ENCODE measurements around the gene DUSP16. TPM values are rescaled to one million over a fixed set of nuclear protein-coding genes. Genes with fewer than 3 reads are reported as not detected.

The DUSP16 gene
- total RNA-seq, 1 donor from 2014 or later = 12.9 TPM

GRCh38 chr12:12541782-12542181, 20.9 kb downstream of the DUSP16 start:
- Mint-ChIP-seq H3K4me3 (ENCODE audit: unreplicated experiment) (no peak overlapping the region), H3K9me3 (ENCODE audit: unreplicated experiment) (no peaks in the 10 kb centered on the region), H3K27me3 (ENCODE audit: unreplicated experiment) (peaks cover 2% of the 10 kb centered on the region), H3K36me3 (ENCODE audit: low read depth, unreplicated experiment) (no peaks in the 10 kb centered on the region), H3K4me1 (ENCODE audit: unreplicated experiment) (peaks cover 10% of the 10 kb centered on the region), H3K27ac (ENCODE audit: unreplicated experiment) (no peak overlapping the region)
- no peak for DNase-seq (ENCODE audit: low spot score)
- TF ChIP-seq, protein P1, sequence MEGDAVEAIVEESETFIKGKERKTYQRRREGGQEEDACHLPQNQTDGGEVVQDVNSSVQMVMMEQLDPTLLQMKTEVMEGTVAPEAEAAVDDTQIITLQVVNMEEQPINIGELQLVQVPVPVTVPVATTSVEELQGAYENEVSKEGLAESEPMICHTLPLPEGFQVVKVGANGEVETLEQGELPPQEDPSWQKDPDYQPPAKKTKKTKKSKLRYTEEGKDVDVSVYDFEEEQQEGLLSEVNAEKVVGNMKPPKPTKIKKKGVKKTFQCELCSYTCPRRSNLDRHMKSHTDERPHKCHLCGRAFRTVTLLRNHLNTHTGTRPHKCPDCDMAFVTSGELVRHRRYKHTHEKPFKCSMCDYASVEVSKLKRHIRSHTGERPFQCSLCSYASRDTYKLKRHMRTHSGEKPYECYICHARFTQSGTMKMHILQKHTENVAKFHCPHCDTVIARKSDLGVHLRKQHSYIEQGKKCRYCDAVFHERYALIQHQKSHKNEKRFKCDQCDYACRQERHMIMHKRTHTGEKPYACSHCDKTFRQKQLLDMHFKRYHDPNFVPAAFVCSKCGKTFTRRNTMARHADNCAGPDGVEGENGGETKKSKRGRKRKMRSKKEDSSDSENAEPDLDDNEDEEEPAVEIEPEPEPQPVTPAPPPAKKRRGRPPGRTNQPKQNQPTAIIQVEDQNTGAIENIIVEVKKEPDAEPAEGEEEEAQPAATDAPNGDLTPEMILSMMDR (IDR thresholded peaks at IDR 0.05; ENCODE audit: unreplicated experiment) = no peak

DNA sequence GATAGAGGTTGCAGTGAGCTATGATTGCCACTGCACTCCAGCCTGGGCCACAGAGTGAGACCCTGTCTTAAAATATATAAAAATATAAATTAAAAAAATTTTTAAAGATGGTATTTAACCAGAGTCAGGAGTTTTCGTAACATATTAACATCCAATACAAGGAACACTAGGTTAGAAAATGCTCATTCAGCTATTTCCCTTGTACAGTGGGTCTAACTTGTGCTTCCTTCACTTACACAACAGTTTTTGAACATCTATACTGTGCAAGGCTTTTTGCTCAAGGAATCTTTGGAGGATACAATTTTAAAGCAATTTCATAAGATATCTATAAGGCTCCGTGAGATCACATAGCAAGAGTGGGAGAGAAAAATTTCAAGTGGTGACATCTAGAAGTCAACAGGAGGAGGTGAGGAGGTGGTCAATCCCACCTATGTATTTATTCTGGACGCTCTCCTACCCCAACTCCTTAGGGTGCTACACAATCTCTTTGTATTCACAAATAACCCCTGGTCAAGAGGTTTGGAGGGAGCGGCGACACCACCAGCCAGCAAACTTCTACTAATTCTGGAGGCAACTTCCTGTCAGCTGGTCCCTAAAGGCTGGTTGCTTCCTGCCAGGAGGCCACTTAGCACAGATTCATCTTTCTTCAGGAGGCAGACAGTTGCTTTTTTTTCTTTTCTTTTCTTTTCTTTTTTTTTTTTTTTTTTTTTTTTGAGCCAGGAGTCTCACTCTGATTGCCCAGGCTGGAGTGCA, 22.2 kb downstream of the DUSP16 start:
- Mint-ChIP-seq H3K27ac (ENCODE audit: unreplicated experiment) (peak overlapping the region; percentile 67), H3K4me1 (ENCODE audit: unreplicated experiment) (peaks cover 10% of the 10 kb centered on the region), H3K36me3 (ENCODE audit: low read depth, unreplicated experiment) (no peaks in the 10 kb centered on the region), H3K9me3 (ENCODE audit: unreplicated experiment) (no peaks in the 10 kb centered on the region), H3K27me3 (ENCODE audit: unreplicated experiment) (peaks cover 2% of the 10 kb centered on the region), H3K4me3 (ENCODE audit: unreplicated experiment) (peak overlapping the region; percentile 47)
- DNase-seq (ENCODE audit: low spot score) = no peak
- TF ChIP-seq, protein P1 (IDR thresholded peaks at IDR 0.05; ENCODE audit: unreplicated experiment) = no peak

- Mint-ChIP-seq H3K4me3 (ENCODE audit: unreplicated experiment) (no peak overlapping the region), H3K36me3 (ENCODE audit: low read depth, unreplicated experiment) (no peaks in the 10 kb centered on the region), H3K27me3 (ENCODE audit: unreplicated experiment) (peaks cover 2% of the 10 kb centered on the region), H3K9me3 (ENCODE audit: unreplicated experiment) (no peaks in the 10 kb centered on the region), H3K4me1 (ENCODE audit: unreplicated experiment) (peaks cover 10% of the 10 kb centered on the region), H3K27ac (ENCODE audit: unreplicated experiment) (no peak overlapping the region)
- TF ChIP-seq, protein P1 (IDR thresholded peaks at IDR 0.05; ENCODE audit: unreplicated experiment) = no peak
- no peak for DNase-seq (ENCODE audit: low spot score)
Measured at GRCh38 chr12:12539028-12539810, 23.4 kb downstream of the DUSP16 start.

DNA sequence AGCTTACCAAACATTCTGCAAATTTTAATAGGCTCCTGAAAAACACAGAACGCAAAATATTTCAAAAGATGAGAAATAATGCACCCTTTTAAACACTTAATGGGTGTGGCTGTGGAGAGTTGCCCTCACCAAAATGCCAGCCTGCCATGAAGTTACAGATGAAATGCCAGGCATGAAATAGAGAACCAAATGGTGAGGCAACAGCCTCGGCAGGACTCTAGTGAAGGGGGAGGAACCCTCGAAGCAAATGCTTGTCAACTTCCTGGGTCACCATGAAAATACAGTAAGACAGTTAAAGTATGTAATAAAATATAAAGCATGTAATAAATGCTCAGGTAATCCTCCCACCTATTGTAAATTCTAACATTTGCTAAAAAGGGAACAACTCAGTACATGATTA, 24.1 kb downstream of the DUSP16 start:
- Mint-ChIP-seq H3K4me3 (ENCODE audit: unreplicated experiment) (no peak overlapping the region), H3K27ac (ENCODE audit: unreplicated experiment) (no peak overlapping the region), H3K27me3 (ENCODE audit: unreplicated experiment) (peaks cover 2% of the 10 kb centered on the region), H3K4me1 (ENCODE audit: unreplicated experiment) (peaks cover 10% of the 10 kb centered on the region), H3K9me3 (ENCODE audit: unreplicated experiment) (no peaks in the 10 kb centered on the region), H3K36me3 (ENCODE audit: low read depth, unreplicated experiment) (no peaks in the 10 kb centered on the region)
- TF ChIP-seq, protein P1 (IDR thresholded peaks at IDR 0.05; ENCODE audit: unreplicated experiment) = no peak
- DNase-seq (ENCODE audit: low spot score) = no peak

- no peaks in the 10 kb centered on the region for H3K9me3 Mint-ChIP-seq (ENCODE audit: unreplicated experiment)
- TF ChIP-seq, protein P1 (IDR thresholded peaks at IDR 0.05; ENCODE audit: unreplicated experiment) = no peak
- H3K4me1 Mint-ChIP-seq (ENCODE audit: unreplicated experiment) = peaks cover 10% of the 10 kb centered on the region
- H3K36me3 Mint-ChIP-seq (ENCODE audit: low read depth, unreplicated experiment) = no peaks in the 10 kb centered on the region
- H3K4me3 Mint-ChIP-seq (ENCODE audit: unreplicated experiment) = no peak overlapping the region
- no peak overlapping the region for H3K27ac Mint-ChIP-seq (ENCODE audit: unreplicated experiment)
- no peak for DNase-seq (ENCODE audit: low spot score)
- H3K27me3 Mint-ChIP-seq (ENCODE audit: unreplicated experiment) = peaks cover 2% of the 10 kb centered on the region
Measured at GRCh38 chr12:12537421-12537820, 25.2 kb downstream of the DUSP16 start.

Measured in endothelial cell (in vitro differentiated cells).